ENCODE data around the gene MRGPRX1. TPM values are rescaled to one million over a fixed set of nuclear protein-coding genes. Genes with fewer than 3 reads are reported as not detected.
A peak's percentile ranks its signal among the peaks of the same experiment; 100 is the strongest.
"Not testable (repeated sequence)": the region's sequence is repeated elsewhere in the genome, so short reads cannot be mapped to it uniquely, and the experiment has no call there.

MRGPRX1 gene
- not detected for polyA plus RNA-seq (ENCODE audit: insufficient read length in 10 of 10)
- long read RNA-seq, donor 1, result 0 reads
- long read RNA-seq, donor 2, result 0 reads
- long read RNA-seq, donor 3, result 0 reads
- long read RNA-seq, donor 4, result 0 reads
- long read RNA-seq, donor 5, result 0 reads
- long read RNA-seq, donor 6, result 0 reads
- long read RNA-seq, donor 7, result 0 reads
- long read RNA-seq, donor 8, result 0 reads
- long read RNA-seq, donor 9, result 0 reads

GRCh38 chr11:18939314-18939713, at the start of gene MRGPRX1:
MRGPRX1 (minus strand) TSS chr11:18939414; CDS start chr11:18934784, 4,630 bp downstream.
- DNase-seq, result no peak

GRCh38 chr11:18987454-18988231, 48.4 kb upstream of the MRGPRX1 start:
- no peak for DNase-seq

- DNase-seq, result peak in 1 of 3 donors; percentile 1
Measured at GRCh38 chr11:18986744-18987143, 47.5 kb upstream of the MRGPRX1 start.

GRCh38 chr11:18981897-18982296, 42.7 kb upstream of the MRGPRX1 start:
- no peak for DNase-seq

GRCh38 chr11:18974192-18974591, 35.0 kb upstream of the MRGPRX1 start:
- no peak for DNase-seq

GRCh38 chr11:18972336-18972735, 33.1 kb upstream of the MRGPRX1 start:
- DNase-seq, result no peak

- no peak for DNase-seq
Measured at GRCh38 chr11:18969720-18970119, 30.5 kb upstream of the MRGPRX1 start.

GRCh38 chr11:18958221-18958910, 19.2 kb upstream of the MRGPRX1 start:
- DNase-seq, result no peak

GRCh38 chr11:18956630-18957029, 17.4 kb upstream of the MRGPRX1 start:
- no peak for DNase-seq

GRCh38 chr11:18936002-18936673, 3.1 kb downstream of the MRGPRX1 start:
- no peak for DNase-seq

- no peak for DNase-seq
Measured at GRCh38 chr11:18934195-18934814, 4.9 kb downstream of the MRGPRX1 start.

- DNase-seq, result no peak
Measured at GRCh38 chr11:18927550-18928322, 11.5 kb downstream of the MRGPRX1 start.

- DNase-seq, result not testable (repeated sequence)
Measured at GRCh38 chr11:18925426-18925825, 13.8 kb downstream of the MRGPRX1 start.

GRCh38 chr11:18912883-18913282, 26.3 kb downstream of the MRGPRX1 start:
- no peak for DNase-seq

GRCh38 chr11:18907391-18907790, 31.8 kb downstream of the MRGPRX1 start:
- DNase-seq, result no peak

- DNase-seq, result not testable (repeated sequence)
Measured at GRCh38 chr11:18900637-18901036, 38.6 kb downstream of the MRGPRX1 start.

- DNase-seq, result not testable (repeated sequence)
Measured at GRCh38 chr11:18900151-18900611, 39.0 kb downstream of the MRGPRX1 start.

- not testable (repeated sequence) for DNase-seq
Measured at GRCh38 chr11:18891712-18892111, 47.5 kb downstream of the MRGPRX1 start.

- DNase-seq, result no peak
Measured at GRCh38 chr11:18890615-18891014, 48.6 kb downstream of the MRGPRX1 start.

Data from muscle of back (tissue), 13 donors.